GM21390 (cell line): Measurements from ENCODE around the gene PLA2G4B.

ENCODE experiments used
- ATAC-seq: cut with Tn5 transposase; IDR thresholded peaks from one replicate; pipeline ENCODE4 v1.9.1; 2021; ENCODE audit not compliant: unreplicated experiment

PLA2G4B gene

DNA sequence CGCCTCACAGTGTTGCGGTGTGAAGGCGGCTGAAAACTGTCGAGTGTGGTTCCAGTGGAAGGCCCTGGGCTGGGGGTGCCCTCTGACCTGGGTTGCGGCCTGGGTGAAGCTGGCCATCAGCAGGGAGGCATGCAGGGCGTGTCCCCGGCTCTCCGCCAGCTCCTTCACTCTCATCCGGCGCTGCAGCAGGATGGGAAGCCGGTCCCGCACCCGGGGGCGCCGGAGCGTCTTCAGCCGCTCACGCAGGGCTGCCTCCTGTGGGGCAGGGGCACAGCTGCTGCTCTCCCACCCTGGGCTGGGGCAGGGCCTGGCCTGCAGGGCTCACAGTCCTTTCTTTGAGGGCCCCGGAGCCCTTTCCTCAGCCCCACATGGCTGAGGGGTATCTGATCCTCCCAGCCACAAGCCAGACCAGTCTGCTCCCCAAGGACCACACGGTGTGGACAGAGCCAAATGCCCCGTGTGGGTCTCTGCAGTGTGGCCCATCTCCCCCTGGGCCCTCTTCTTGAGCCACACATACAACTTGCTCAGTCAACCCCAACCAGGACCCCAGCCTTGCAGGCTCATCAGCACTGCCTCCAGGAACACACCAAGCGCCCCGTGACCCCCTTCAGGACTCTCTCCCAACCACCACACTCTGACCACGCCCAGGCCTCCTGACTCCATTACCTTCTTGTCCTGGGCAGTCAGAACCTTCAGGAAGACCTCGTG is 28.4 kb downstream of the PLA2G4B start:
- no peak for ATAC-seq

DNA sequence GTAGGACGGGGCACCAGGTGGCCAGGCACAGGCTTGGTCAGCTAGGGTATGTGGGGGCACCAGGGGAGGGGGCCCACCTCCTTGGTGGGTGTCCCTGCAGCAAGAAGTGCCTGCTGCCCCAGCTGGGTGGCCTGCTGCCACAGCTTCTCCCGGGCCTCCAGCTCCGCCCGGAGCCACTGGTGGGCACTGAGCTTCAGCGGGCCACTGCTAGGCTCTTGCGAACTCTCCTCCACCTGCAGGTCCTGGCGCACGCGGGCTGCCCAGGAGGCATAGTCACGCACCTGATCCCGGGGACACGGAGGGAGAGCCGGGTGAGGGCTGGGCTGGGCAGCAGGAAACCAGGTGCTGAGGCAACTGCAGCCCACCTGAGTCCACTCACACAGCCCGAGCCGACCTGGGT is 29.7 kb downstream of the PLA2G4B start:
- no peak for ATAC-seq

- no peak for ATAC-seq
Measured at GRCh38 chr15:41869770-41870688, 31.4 kb downstream of the PLA2G4B start.

- no peak for ATAC-seq
Measured at GRCh38 chr15:41870689-41871081, 32.0 kb downstream of the PLA2G4B start.

DNA sequence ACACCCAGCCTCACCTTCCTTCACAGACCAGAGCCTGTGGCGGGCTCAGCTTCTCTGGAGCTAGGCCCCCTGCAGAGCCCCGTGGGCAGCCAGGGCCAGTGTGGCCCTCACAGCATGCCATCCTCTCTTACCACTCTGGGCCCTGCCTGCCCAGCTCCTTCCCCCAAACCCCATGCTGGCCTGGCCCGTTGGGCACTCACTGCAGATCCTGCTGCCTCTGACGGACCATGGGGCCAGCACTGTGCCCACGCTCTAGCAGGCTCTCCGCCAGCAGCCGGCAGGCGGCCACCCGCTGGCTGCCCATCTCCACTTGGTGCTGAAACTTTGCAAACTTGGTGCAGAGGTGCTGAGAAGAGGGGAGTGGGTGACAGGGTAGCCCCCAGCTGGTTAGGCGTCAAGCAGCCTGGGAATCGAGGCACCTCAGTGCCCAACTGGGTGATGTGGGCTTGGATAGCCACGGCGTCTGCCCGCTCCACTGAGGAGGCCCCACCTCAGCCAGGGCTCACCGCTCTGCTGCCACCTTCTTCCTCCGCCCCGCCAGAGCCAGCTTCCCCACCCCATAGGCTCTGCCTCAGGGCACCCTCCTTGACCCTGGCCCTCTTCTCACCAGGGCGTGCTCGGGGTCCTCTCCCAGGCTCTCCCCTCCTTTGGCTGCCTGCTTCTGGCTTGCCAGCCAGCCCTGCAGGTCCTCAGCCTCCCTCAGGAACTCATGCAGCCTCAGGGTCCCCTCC is 32.7 kb downstream of the PLA2G4B start:
- no peak for ATAC-seq

DNA sequence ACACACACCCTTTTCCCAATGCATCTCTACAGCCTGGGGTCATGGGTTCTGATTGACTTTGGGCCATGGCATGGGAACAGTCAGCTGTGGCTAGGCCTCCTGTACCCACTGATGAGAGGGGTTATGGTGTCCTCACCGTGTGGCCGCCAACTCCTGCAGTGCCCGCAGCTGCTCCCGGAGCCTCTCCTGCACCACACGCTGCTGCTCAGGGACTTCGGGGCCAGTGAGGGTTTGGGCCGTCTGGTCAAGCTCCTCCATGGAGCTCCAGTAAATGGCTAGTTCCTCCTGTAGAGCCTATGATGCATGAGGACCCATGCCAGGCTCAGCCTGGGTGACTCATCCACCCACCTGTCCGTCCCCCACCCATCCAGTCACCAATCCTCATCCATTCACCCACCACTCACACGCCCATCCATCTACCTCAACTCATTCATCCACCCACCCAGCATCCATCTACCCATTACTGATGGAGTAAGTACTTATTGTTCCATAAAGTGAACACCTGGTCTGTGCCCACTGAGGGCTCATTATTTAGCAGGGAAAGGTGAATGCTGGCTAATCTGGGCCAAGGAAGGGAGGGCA is 33.6 kb downstream of the PLA2G4B start:
- ATAC-seq: no peak

GRCh38 chr15:41873711-41874110 is 35.1 kb downstream of the PLA2G4B start:
- no peak for ATAC-seq

DNA sequence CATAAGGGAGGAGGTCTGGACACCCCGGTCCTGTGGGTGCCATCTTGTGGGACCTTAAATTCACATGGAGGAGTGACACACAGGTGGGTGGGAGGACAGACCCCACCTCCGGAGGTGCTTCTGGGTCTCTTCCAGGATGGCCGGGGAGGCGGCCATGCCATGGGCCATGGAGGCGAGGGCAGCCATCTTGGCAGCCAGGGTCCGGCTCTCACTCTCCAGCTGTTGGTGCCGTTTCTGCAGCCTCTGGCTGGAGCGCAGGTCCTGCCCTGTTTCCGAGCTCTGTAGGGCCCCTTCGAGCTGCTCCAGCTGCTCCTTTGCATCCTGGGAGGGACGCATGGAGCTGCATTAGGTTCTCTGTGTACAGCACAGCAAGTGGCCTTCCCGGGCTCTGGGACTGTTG is 36.1 kb downstream of the PLA2G4B start:
- no peak for ATAC-seq

GRCh38 chr15:41876007-41876406 is 37.4 kb downstream of the PLA2G4B start:
- ATAC-seq: no peak

- ATAC-seq: no peak
Measured at GRCh38 chr15:41876689-41877088, 38.0 kb downstream of the PLA2G4B start.

DNA sequence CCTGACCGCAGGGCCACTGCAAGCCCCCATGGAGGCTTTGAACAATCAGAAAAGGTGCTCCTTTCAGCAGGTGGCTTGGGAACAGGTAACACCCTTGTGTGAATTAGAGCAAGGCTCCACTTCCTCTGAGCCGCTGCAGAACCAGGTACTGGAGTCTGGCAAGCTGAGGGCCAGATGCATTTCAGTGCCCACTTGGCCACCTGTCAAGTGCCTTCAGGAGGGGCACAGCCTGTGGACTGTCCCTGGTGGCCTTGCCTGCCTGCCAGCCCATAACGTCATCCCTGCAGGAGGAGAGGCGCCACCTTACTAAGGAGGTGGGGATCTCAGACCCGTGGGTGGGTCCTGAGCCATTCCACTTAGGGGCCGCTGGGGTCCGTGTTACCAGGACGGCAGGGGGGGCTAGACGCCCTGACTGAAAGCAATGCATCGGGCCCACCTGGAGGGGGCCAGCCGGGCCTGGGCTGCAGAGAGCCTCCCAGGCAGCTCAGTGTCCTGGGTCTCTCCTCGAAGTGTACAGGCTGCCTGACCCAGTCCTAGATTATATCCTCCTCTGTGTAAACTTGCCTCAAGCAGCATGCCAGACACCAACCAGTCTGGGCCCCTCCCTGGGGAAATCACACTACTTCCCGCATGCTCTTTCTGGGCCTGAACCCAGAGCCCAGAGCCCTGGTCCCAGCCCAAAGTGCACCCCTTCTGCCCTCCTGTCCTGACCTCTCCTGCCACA is 39.1 kb downstream of the PLA2G4B start:
- ATAC-seq: no peak

GRCh38 chr15:41878355-41878699 is 39.7 kb downstream of the PLA2G4B start:
- no peak for ATAC-seq

DNA sequence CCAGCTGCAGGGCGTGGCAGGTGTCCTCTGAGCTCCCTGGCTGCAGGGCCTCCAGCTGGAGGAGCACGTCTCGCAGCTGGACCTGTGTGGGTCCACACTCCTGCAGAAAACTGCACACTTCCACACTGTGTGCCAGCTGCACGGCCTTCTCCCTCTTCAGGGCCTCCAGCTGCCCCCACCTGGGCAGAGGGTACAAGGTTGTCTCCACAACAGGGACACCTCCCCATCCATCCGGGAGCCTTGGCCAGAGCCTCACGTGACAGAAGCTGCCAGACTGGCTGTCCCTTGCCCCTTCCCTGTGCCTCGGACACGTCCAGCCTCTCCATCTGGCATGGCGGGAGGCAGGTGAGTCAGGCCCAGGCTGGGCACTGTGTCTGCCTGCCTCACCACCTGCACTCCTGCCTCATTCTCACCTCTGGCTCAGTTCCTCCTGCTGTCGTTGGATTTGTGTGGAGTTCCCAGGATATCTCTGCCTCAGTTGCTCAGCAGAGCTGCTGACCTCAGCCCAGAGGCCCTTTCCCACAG is 40.7 kb downstream of the PLA2G4B start:
- ATAC-seq: no peak

DNA sequence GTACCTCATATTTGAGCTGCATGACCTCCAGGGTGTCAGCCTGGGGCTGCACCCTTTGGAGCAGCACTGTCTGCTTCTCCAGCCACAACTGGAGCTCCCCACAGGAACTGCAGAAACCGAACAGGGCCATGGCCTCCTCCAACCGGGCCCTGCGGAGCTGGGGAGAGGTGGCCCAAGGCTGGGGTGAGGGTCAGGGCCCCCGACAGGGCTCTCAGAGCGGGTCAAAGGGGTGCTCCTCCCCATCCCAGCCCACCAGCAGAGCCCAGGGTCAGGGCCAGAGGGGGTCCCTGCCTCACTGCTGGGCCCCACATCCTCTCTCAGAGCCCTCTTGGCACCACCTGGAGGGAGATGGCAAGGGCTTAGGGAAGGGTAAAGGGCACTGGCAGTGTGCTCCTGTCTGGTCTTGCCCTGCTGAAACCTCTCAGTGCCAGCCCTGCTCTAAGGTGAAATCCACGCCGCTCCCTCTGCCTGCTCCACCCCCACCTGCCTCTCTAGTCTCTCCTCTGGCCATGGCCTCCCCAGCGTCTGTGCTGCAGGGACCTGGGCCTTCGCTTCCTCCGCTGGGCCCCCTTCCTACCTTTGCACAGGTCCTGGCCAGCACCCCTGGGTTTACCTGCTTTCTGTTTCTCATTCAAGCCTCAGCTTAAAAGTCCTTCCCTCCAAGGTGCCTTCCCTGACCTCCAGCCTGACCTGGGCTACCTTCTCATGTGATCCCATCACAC is 41.7 kb downstream of the PLA2G4B start:
- no peak for ATAC-seq

- ATAC-seq: no peak
Measured at GRCh38 chr15:41881086-41881485, 42.4 kb downstream of the PLA2G4B start.

DNA sequence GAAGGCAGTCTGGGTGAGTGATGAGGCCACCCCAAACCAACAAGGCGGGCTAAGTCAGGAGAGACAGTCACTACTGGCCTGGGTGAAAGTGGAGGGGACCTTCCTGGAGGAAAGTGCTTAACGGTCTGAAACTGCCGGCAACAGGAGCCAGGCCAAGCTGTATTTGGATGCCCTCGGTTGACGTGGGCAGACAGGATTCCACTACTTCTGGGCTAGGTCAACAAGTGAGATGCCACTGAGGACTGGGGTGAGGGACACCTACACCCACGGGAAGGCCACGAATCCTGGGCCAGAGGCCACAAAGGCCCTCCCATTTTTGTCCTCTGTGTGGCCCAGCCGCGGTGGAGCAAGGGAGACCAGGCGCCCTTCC is 42.9 kb downstream of the PLA2G4B start:
- no peak for ATAC-seq

DNA sequence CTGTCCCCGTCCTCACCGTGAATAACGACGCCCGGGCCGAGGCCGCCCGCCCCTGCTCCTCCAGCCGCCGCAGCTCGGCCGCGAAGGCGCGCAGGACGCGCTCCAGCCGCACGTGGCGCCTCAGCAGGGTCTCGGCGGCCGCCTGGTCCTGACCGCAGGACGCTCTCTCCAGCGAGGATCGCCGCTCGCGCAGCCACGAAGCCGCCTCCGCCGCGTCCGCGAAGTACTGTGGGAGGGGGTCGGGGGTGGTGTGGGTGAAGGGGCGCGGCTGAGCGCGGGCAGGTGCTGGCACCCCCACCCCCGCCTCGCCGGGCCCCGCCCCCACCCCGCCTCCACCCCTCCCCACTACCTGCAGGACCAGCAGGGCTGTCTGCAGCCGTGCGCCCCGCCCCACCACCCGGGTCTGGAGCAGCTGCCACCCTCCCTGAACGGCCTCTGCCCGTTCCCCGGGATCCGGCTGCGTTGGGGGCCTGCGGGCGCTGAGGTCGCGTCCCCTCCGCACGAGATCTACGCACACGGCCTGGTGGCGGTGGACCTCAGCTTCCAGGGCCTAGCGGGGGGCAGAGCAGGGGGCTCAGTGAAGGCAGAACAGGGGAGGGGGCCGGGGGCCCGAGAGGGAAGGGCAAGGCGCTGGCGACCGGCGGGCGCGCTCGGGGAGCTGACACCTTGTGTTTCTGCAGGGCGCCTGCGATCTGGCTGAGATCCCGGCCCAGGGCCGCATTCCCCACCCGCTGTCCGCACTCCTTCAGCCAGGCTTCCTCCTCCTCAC is 43.5 kb downstream of the PLA2G4B start:
- no peak for ATAC-seq

- ATAC-seq: no peak
Measured at GRCh38 chr15:41882689-41883483, 44.2 kb downstream of the PLA2G4B start.
